ENCODE results near the gene WDR83. TPM values are rescaled to one million over a fixed set of nuclear protein-coding genes. Genes with fewer than 3 reads are reported as not detected.
"Not testable (repeated sequence)": the region's sequence is repeated elsewhere in the genome, so short reads cannot be mapped to it uniquely, and the experiment has no call there.

WDR83 gene
- total RNA-seq, 1 donor from 2014 or later, result 6.3 TPM

DNA sequence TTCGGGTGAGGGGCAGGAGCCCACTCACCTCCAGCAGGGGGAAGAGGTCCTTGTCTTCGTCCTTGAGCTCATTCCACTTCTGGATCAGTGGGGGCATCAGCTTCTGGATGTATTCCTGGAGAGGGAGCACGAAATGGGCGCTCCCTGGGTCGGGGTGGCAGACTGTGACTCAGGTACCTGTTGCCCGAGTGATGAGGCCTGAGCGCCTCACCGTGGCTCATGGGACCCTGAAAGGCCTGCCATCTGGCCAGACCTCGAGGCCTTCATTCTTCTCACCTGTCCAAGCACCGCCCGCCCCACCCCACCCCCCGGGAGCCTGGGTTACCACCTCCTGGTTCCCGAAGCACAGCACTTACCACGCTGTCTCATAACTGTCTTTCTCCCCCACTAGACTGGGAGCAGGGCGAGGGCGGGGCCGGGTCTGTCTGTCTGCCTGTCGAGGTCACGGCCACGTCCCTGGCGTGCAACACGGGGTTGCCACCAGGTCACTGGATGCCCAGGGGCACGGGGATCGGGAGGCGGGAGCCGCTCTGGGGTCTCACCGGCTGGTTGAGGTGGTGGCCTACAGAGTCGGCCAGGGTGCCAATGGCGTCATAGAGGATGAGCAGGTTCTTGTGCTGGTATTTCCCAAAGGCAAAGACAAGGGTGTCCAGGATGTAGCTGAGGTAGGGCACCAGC lies 39.2 kb downstream of the WDR83 start:
- no peaks in the 10 kb centered on the region for H3K9me3 ChIP-seq (ENCODE audit: control insufficient read depth in 3 of 3, low read length in 3 of 3)
- no peak overlapping the region for H3K4me3 ChIP-seq (ENCODE audit: low read length in 3 of 3)
- H3K27me3 ChIP-seq (ENCODE audit: control insufficient read depth in 3 of 3, insufficient read depth in 3 of 3, low read length in 3 of 3), result no peaks in the 10 kb centered on the region
- no peak overlapping the region for H3K27ac ChIP-seq (ENCODE audit: low read depth, low read length)
- H3K4me1 ChIP-seq (ENCODE audit: control insufficient read depth in 3 of 3, insufficient read depth in 3 of 3, low read length in 3 of 3), result no peaks in the 10 kb centered on the region
- peaks cover 65 to 78% (median 76%) of the 10 kb centered on the region in 3 donors for H3K36me3 ChIP-seq (ENCODE audit: control insufficient read depth in 3 of 3, insufficient read depth in 3 of 3, low read length in 3 of 3)
- no peak overlapping the region for H3K9ac ChIP-seq (ENCODE audit: low read depth in 1 of 3, low read length in 3 of 3)

DNA sequence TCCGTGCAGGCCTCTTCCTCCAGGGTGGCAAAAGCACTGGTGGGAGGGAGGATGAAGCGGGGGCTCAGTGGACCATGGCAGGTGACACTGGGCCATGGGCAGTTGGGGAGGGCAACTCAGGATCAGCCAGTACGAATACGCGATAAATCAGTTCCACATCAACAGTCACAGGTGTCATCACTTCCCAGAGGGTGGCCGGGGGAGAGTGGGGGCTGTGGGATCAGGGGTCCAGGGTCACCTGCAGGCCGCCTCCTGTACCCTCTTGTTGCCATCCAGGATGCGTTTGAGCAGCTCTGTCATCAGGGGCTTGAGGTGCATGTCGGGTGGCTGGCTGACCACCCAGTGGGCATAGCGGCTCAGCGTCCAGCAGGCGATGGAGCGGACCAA lies 39.7 kb downstream of the WDR83 start:
- Histone ChIP-seq H3K4me3 (ENCODE audit: low read length in 3 of 3) (no peak overlapping the region), H3K9ac (ENCODE audit: low read depth in 1 of 3, low read length in 3 of 3) (no peak overlapping the region), H3K4me1 (ENCODE audit: control insufficient read depth in 3 of 3, insufficient read depth in 3 of 3, low read length in 3 of 3) (no peaks in the 10 kb centered on the region), H3K27me3 (ENCODE audit: control insufficient read depth in 3 of 3, insufficient read depth in 3 of 3, low read length in 3 of 3) (no peaks in the 10 kb centered on the region), H3K27ac (ENCODE audit: low read depth, low read length) (no peak overlapping the region), H3K9me3 (ENCODE audit: control insufficient read depth in 3 of 3, low read length in 3 of 3) (no peaks in the 10 kb centered on the region), H3K36me3 (ENCODE audit: control insufficient read depth in 3 of 3, insufficient read depth in 3 of 3, low read length in 3 of 3) (peaks cover 64 to 76% (median 75%) of the 10 kb centered on the region in 3 donors)

- H3K9ac ChIP-seq (ENCODE audit: low read depth in 1 of 3, low read length in 3 of 3), result no peak overlapping the region
- no peaks in the 10 kb centered on the region for H3K4me1 ChIP-seq (ENCODE audit: control insufficient read depth in 3 of 3, insufficient read depth in 3 of 3, low read length in 3 of 3)
- no peak overlapping the region for H3K27ac ChIP-seq (ENCODE audit: low read depth, low read length)
- no peaks in the 10 kb centered on the region for H3K27me3 ChIP-seq (ENCODE audit: control insufficient read depth in 3 of 3, insufficient read depth in 3 of 3, low read length in 3 of 3)
- peaks cover 54 to 70% (median 69%) of the 10 kb centered on the region in 3 donors for H3K36me3 ChIP-seq (ENCODE audit: control insufficient read depth in 3 of 3, insufficient read depth in 3 of 3, low read length in 3 of 3)
- no peak overlapping the region for H3K4me3 ChIP-seq (ENCODE audit: low read length in 3 of 3)
- no peaks in the 10 kb centered on the region for H3K9me3 ChIP-seq (ENCODE audit: control insufficient read depth in 3 of 3, low read length in 3 of 3)
These were observed 42.0 kb downstream of the WDR83 start for GRCh38 chr19:12708641-12709040.

DNA sequence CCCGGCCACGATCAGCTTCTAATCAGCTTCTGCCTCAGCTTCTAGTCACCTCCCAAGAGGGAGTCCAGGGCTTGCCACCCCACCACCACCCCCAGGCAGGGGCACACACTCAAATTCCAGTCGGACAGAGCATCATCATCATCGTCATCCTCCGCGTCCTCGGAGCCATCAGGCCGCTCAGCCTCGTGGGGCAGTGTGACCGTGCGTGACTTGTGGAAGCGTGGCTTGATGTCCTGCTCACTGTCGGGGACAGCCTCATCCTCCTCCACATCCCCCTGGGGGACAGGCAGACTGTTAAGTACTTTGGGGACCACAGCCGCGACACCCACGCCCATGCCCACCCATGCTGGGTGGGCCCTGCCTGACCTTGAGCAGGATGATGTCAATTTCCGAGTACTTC lies 44.6 kb downstream of the WDR83 start:
- Histone ChIP-seq H3K4me1 (ENCODE audit: control insufficient read depth in 3 of 3, insufficient read depth in 3 of 3, low read length in 3 of 3) (no peaks in the 10 kb centered on the region), H3K9ac (ENCODE audit: low read depth in 1 of 3, low read length in 3 of 3) (no peak overlapping the region), H3K4me3 (ENCODE audit: low read length in 3 of 3) (no peak overlapping the region), H3K9me3 (ENCODE audit: control insufficient read depth in 3 of 3, low read length in 3 of 3) (no peaks in the 10 kb centered on the region), H3K27me3 (ENCODE audit: control insufficient read depth in 3 of 3, insufficient read depth in 3 of 3, low read length in 3 of 3) (no peaks in the 10 kb centered on the region), H3K36me3 (ENCODE audit: control insufficient read depth in 3 of 3, insufficient read depth in 3 of 3, low read length in 3 of 3) (peaks cover 59 to 67% (median 64%) of the 10 kb centered on the region in 3 donors), H3K27ac (ENCODE audit: low read depth, low read length) (no peak overlapping the region)

- not testable (repeated sequence) for H3K9ac ChIP-seq (ENCODE audit: low read depth in 1 of 3, low read length in 3 of 3); H3K27ac ChIP-seq (ENCODE audit: low read depth, low read length); H3K27me3 ChIP-seq (ENCODE audit: control insufficient read depth in 3 of 3, insufficient read depth in 3 of 3, low read length in 3 of 3); H3K4me3 ChIP-seq (ENCODE audit: low read length in 3 of 3); H3K9me3 ChIP-seq (ENCODE audit: control insufficient read depth in 3 of 3, low read length in 3 of 3); H3K4me1 ChIP-seq (ENCODE audit: control insufficient read depth in 3 of 3, insufficient read depth in 3 of 3, low read length in 3 of 3)
- H3K36me3 ChIP-seq (ENCODE audit: control insufficient read depth in 3 of 3, insufficient read depth in 3 of 3, low read length in 3 of 3), result peaks cover 58 to 70% (median 61%) of the 10 kb centered on the region in 3 donors
These were observed 45.5 kb downstream of the WDR83 start for GRCh38 chr19:12712077-12712476.

- not testable (repeated sequence) for H3K4me1 ChIP-seq (ENCODE audit: control insufficient read depth in 3 of 3, insufficient read depth in 3 of 3, low read length in 3 of 3); H3K9me3 ChIP-seq (ENCODE audit: control insufficient read depth in 3 of 3, low read length in 3 of 3); H3K27me3 ChIP-seq (ENCODE audit: control insufficient read depth in 3 of 3, insufficient read depth in 3 of 3, low read length in 3 of 3); H3K27ac ChIP-seq (ENCODE audit: low read depth, low read length); H3K4me3 ChIP-seq (ENCODE audit: low read length in 3 of 3); H3K9ac ChIP-seq (ENCODE audit: low read depth in 1 of 3, low read length in 3 of 3)
- peaks cover 57 to 61% (median 60%) of the 10 kb centered on the region in 3 donors for H3K36me3 ChIP-seq (ENCODE audit: control insufficient read depth in 3 of 3, insufficient read depth in 3 of 3, low read length in 3 of 3)
These were observed 46.7 kb downstream of the WDR83 start for GRCh38 chr19:12713304-12713703.

DNA sequence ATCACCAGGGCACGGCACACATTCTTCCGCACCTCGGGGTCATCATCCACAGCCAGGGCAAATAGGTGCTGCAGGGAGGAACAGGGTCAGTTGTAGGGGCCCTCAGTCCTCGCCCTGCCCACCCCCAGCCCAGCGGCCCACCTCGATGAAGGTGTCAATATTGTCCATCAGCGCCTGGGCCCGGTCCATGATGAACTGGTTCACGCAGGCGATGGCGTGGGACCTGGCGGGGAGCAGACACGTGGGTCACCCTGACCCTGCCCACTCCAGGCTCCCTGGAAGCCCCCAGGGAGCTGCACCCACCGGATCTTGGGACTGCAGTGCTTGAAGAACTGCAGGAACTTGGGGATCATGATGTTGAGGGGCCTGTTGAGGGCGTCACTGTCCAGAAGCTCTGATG lies 48.5 kb downstream of the WDR83 start:
- H3K4me3 ChIP-seq (ENCODE audit: low read length in 3 of 3), result no peak overlapping the region
- no peak overlapping the region for H3K9ac ChIP-seq (ENCODE audit: low read depth in 1 of 3, low read length in 3 of 3)
- H3K4me1 ChIP-seq (ENCODE audit: control insufficient read depth in 3 of 3, insufficient read depth in 3 of 3, low read length in 3 of 3), result peaks cover 0 to 14% (median 4%) of the 10 kb centered on the region in 3 donors
- H3K27me3 ChIP-seq (ENCODE audit: control insufficient read depth in 3 of 3, insufficient read depth in 3 of 3, low read length in 3 of 3), result no peaks in the 10 kb centered on the region
- no peak overlapping the region for H3K27ac ChIP-seq (ENCODE audit: low read depth, low read length)
- peaks cover 55 to 61% (median 56%) of the 10 kb centered on the region in 3 donors for H3K36me3 ChIP-seq (ENCODE audit: control insufficient read depth in 3 of 3, insufficient read depth in 3 of 3, low read length in 3 of 3)
- no peaks in the 10 kb centered on the region for H3K9me3 ChIP-seq (ENCODE audit: control insufficient read depth in 3 of 3, low read length in 3 of 3)

DNA sequence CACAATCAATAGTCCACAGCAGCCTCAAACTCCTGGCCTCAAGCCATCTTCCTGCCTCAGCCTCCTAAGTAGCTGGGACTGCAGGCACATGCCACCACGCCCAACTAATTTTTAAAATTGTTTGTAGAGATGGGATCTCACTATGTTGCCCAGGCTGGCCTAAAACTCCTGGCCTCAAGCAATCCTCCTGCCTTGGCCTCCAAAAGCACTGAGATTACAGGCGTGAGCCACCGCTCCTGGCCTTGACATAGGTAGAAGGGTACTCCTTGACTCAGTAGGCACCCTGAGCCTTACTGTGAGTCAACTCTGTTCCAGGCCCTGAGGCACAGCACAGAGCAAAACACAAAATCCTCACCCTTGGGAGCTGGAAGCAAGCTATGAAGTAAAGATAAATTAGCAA lies 49.3 kb downstream of the WDR83 start:
- H3K27ac ChIP-seq (ENCODE audit: low read depth, low read length), result no peak overlapping the region
- no peak overlapping the region for H3K4me3 ChIP-seq (ENCODE audit: low read length in 3 of 3)
- no peak overlapping the region for H3K9ac ChIP-seq (ENCODE audit: low read depth in 1 of 3, low read length in 3 of 3)
- H3K9me3 ChIP-seq (ENCODE audit: control insufficient read depth in 3 of 3, low read length in 3 of 3), result no peaks in the 10 kb centered on the region
- no peaks in the 10 kb centered on the region for H3K27me3 ChIP-seq (ENCODE audit: control insufficient read depth in 3 of 3, insufficient read depth in 3 of 3, low read length in 3 of 3)
- peaks cover 8 to 22% (median 12%) of the 10 kb centered on the region in 3 donors for H3K4me1 ChIP-seq (ENCODE audit: control insufficient read depth in 3 of 3, insufficient read depth in 3 of 3, low read length in 3 of 3)
- peaks cover 49 to 56% (median 50%) of the 10 kb centered on the region in 3 donors for H3K36me3 ChIP-seq (ENCODE audit: control insufficient read depth in 3 of 3, insufficient read depth in 3 of 3, low read length in 3 of 3)

DNA sequence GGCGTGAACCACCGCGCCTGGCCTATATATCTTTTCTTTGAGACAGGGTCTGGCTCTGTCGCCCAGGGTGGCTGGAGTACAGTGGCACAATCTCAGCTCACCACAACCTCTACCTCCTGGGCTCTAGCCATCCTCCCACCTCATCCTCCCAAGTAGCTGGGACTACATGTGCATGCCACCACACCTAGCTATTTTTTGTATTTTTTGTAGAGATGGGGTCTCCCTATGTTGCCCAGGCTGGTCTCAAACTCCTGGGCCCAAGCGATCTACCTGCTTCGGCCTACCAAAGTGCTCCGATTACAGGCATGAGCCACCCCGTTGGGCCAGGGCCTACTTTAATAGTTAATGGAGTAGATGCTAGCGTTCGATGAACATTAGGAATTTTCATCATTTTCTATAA lies 53.7 kb downstream of the WDR83 start:
- Histone ChIP-seq H3K27me3 (ENCODE audit: control insufficient read depth in 3 of 3, insufficient read depth in 3 of 3, low read length in 3 of 3) (no peaks in the 10 kb centered on the region), H3K4me1 (ENCODE audit: control insufficient read depth in 3 of 3, insufficient read depth in 3 of 3, low read length in 3 of 3) (peaks cover 30 to 38% (median 34%) of the 10 kb centered on the region in 3 donors), H3K36me3 (ENCODE audit: control insufficient read depth in 3 of 3, insufficient read depth in 3 of 3, low read length in 3 of 3) (peaks cover 19 to 21% (median 20%) of the 10 kb centered on the region in 3 donors), H3K9me3 (ENCODE audit: control insufficient read depth in 3 of 3, low read length in 3 of 3) (no peaks in the 10 kb centered on the region), H3K4me3 (ENCODE audit: low read length in 3 of 3) (peak overlapping the region in 2 of 3 donors; percentile 70 to 73), H3K9ac (ENCODE audit: low read depth in 1 of 3, low read length in 3 of 3) (peak overlapping the region; percentile 70 to 94 (median 80)), H3K27ac (ENCODE audit: low read depth, low read length) (peak overlapping the region; percentile 89)

DNA sequence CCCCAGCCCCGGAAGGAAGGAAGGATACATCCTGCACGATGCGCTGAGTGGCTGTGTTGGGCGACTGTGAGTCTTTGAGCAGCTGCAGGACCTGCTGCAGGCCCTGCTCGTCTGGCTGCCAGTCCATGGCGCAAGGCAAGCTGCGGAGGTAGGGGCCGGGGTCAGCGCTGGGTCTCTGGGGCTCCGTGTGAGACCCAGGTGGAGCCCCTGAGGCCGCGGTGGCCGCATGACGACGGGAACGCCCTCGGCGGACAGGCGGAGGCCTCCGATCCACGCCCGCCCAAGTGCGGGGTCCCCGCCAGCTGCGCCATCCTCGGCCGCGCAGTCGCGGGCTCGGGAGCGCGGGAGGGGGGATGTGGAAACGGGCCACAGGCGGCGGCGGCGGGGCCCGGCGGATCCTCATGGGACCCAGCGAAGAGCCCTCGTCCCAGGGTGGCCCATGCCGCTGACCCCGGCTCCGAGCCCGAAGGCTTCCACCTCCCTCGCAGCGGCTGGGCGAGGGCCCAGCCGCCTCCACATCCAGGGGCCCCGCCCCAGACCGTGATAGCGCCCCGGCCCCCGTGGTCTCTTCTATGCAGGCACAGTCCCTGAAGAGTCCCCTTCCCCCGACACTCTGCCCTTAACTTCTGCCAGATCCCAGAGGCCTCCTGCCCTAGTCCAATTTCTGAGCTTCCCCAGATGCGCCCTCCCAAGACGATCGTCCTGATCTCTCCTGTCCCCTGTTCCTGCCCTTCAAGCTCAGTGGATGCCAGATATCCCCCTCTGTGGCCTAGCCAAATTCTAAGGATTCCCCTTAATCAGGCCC lies 54.4 kb downstream of the WDR83 start:
- no peaks in the 10 kb centered on the region for H3K9me3 ChIP-seq (ENCODE audit: control insufficient read depth in 3 of 3, low read length in 3 of 3)
- H3K36me3 ChIP-seq (ENCODE audit: control insufficient read depth in 3 of 3, insufficient read depth in 3 of 3, low read length in 3 of 3), result peaks cover 14 to 18% (median 16%) of the 10 kb centered on the region in 3 donors
- H3K4me3 ChIP-seq (ENCODE audit: low read length in 3 of 3), result peak overlapping the region; percentile 73 to 87 (median 85)
- H3K27ac ChIP-seq (ENCODE audit: low read depth, low read length), result peak overlapping the region; percentile 89
- peak overlapping the region; percentile 80 to 95 (median 94) for H3K9ac ChIP-seq (ENCODE audit: low read depth in 1 of 3, low read length in 3 of 3)
- no peaks in the 10 kb centered on the region for H3K27me3 ChIP-seq (ENCODE audit: control insufficient read depth in 3 of 3, insufficient read depth in 3 of 3, low read length in 3 of 3)
- H3K4me1 ChIP-seq (ENCODE audit: control insufficient read depth in 3 of 3, insufficient read depth in 3 of 3, low read length in 3 of 3), result peaks cover 30 to 38% (median 34%) of the 10 kb centered on the region in 3 donors
